ENCODE data around the gene JAK1.
"Not testable (repeated sequence)": the region's sequence is repeated elsewhere in the genome, so short reads cannot be mapped to it uniquely, and the experiment has no call there.

JAK1 gene

GRCh38 chr1:64948216-64948615 is 18.1 kb downstream of the JAK1 start:
- no peak for DNase-seq

GRCh38 chr1:64946916-64947315 is 19.4 kb downstream of the JAK1 start:
- no peak for DNase-seq

- DNase-seq = no peak
These were observed 21.4 kb downstream of the JAK1 start for GRCh38 chr1:64944913-64945312.

GRCh38 chr1:64942675-64943074 is 23.7 kb downstream of the JAK1 start:
- no peak for DNase-seq

- DNase-seq = no peak
These were observed 24.2 kb downstream of the JAK1 start for GRCh38 chr1:64942118-64942517.

- DNase-seq = no peak
These were observed 24.8 kb downstream of the JAK1 start for GRCh38 chr1:64941461-64942117.

- no peak for DNase-seq
These were observed 26.3 kb downstream of the JAK1 start for GRCh38 chr1:64940025-64940424.

GRCh38 chr1:64938991-64939390 is 27.4 kb downstream of the JAK1 start:
- DNase-seq = no peak

- DNase-seq = no peak
These were observed 29.4 kb downstream of the JAK1 start for GRCh38 chr1:64936956-64937355.

- DNase-seq = no peak
These were observed 30.7 kb downstream of the JAK1 start for GRCh38 chr1:64935551-64936155.

GRCh38 chr1:64934878-64935275 is 31.5 kb downstream of the JAK1 start:
- DNase-seq = no peak

GRCh38 chr1:64934115-64934877 is 32.1 kb downstream of the JAK1 start:
- DNase-seq = no peak

GRCh38 chr1:64933296-64934070 is 32.9 kb downstream of the JAK1 start:
- DNase-seq = peak; percentile 21

- DNase-seq = no peak
These were observed 33.4 kb downstream of the JAK1 start for GRCh38 chr1:64932962-64933295.

GRCh38 chr1:64930640-64931039 is 35.7 kb downstream of the JAK1 start:
- DNase-seq = not testable (repeated sequence)

GRCh38 chr1:64929221-64929620 is 37.1 kb downstream of the JAK1 start:
- DNase-seq = no peak

- no peak for DNase-seq
These were observed 38.0 kb downstream of the JAK1 start for GRCh38 chr1:64928325-64928724.

- no peak for DNase-seq
These were observed 40.8 kb downstream of the JAK1 start for GRCh38 chr1:64925594-64925993.

- no peak for DNase-seq
These were observed 43.0 kb downstream of the JAK1 start for GRCh38 chr1:64923294-64923718.

- DNase-seq = no peak
These were observed 44.0 kb downstream of the JAK1 start for GRCh38 chr1:64922336-64922735.

- DNase-seq = no peak
These were observed 44.6 kb downstream of the JAK1 start for GRCh38 chr1:64921771-64922170.

- DNase-seq = no peak
These were observed 45.3 kb downstream of the JAK1 start for GRCh38 chr1:64920941-64921589.

- not testable (repeated sequence) for DNase-seq
These were observed 47.2 kb downstream of the JAK1 start for GRCh38 chr1:64919120-64919519.

Data from GDM1 (cell line).